K562 (cell line): ENCODE measurements around the gene ADGRB3. TPM values are rescaled to one million over a fixed set of nuclear protein-coding genes. Genes with fewer than 3 reads are reported as not detected.

Source experiments
- ARNT ChIP-seq, 2 experiments: fragments of 450-650 bp; IDR thresholded peaks; 2 replicates each; pipeline ENCODE4 v1.6.1; 2016; ENCODE audit warnings: mild to moderate bottlenecking in 1 of 2
- CEBPG ChIP-seq, 3 experiments: fragments of 200-800 bp in 1 of 3; sonication (Bioruptor generic) in 1 of 3; sonication (generic) in 1 of 3; formaldehyde crosslinking in 1 of 3; IDR thresholded peaks in 2 of 3; conservative IDR thresholded peaks in 1 of 3; 2 replicates each; pipeline versions ENCODE4 v1.6.1 to v1.8.0; 2016 to 2022; ENCODE audit warnings: missing compliant biosample characterization in 2 of 3, missing genetic modification characterization in 2 of 3, mild to moderate bottlenecking in 1 of 3, missing genetic modification reagents in 1 of 3
- DIDO1 ChIP-seq: fragments of 450-650 bp; IDR thresholded peaks from 2 replicates; pipeline ENCODE4 v1.6.1; 2016; ENCODE audit warnings: low read depth, missing biosample characterization, missing genetic modification characterization
- ETV5 ChIP-seq: sonication (generic); formaldehyde crosslinking; IDR thresholded peaks from 2 replicates; pipeline ENCODE4 v1.4.0; 2020; ENCODE audit warnings: low read depth, mild to moderate bottlenecking, missing genetic modification reagents
- GABPA ChIP-seq: fragments of 200-800 bp; sonication (Bioruptor generic); conservative IDR thresholded peaks from 2 replicates; pipeline ENCODE4 v1.6.1; 2016; ENCODE audit warnings: low read depth, missing genetic modification characterization, missing compliant biosample characterization
- HBP1 ChIP-seq: fragments of 450-650 bp; formaldehyde crosslinking; IDR thresholded peaks from 2 replicates; pipeline ENCODE4 v1.4.0; 2022; ENCODE audit warnings: missing genetic modification characterization
- NRF1 ChIP-seq, 2 experiments: fragments of 450-650 bp; IDR thresholded peaks in 1 of 2; conservative IDR thresholded peaks in 1 of 2; 2 replicates each; pipeline ENCODE4 v1.6.1; 2014; ENCODE audit warnings: mild to moderate bottlenecking in 2 of 2
- SIN3B ChIP-seq: fragments of 450-650 bp; IDR thresholded peaks from 2 replicates; pipeline ENCODE4 v1.6.1; 2017; ENCODE audit warnings: low read depth, mild to moderate bottlenecking, moderate library complexity
- SOX6 ChIP-seq: fragments of 450-650 bp; IDR thresholded peaks from 2 replicates; pipeline ENCODE4 v1.6.1; 2014; ENCODE audit warnings: mild to moderate bottlenecking
- THRB ChIP-seq: fragments of 450-650 bp; formaldehyde crosslinking; conservative IDR thresholded peaks from 2 replicates; pipeline ENCODE4 v1.4.0; 2022; ENCODE audit warnings: mild to moderate bottlenecking, missing genetic modification characterization
- WHSC1 ChIP-seq: IDR thresholded peaks from one replicate; pipeline ENCODE4 v1.6.1; 2012; ENCODE audit warnings: low read length, control low read depth, inconsistent platforms
- ZKSCAN8 ChIP-seq: fragments of 200-800 bp; sonication (Bioruptor generic); IDR thresholded peaks from 2 replicates; pipeline ENCODE4 v1.6.1; 2016; ENCODE audit warnings: missing genetic modification characterization, missing compliant biosample characterization
- ZNF589 ChIP-seq: fragments of 200-800 bp; sonication (Bioruptor generic); IDR thresholded peaks from 2 replicates; pipeline ENCODE4 v1.6.1; 2016; ENCODE audit warnings: low read depth, missing genetic modification characterization, missing compliant biosample characterization
- ZSCAN32 ChIP-seq: fragments of 450-650 bp; formaldehyde crosslinking; IDR thresholded peaks from 2 replicates; pipeline ENCODE4 v1.4.0; 2020; ENCODE audit warnings: mild to moderate bottlenecking, moderate library complexity
- polyA plus RNA-seq, 8 experiments: library from polyadenylated mRNA; depleted of rRNA in 4 of 8; stranded (reverse) in 5 of 8; unstranded in 3 of 8; fragments of >200 nt; fragmentation: Nextera tagmentation in 2 of 8; fragmentation: Illumina TruSeq in 1 of 8; extraction: Ambion mirVana in 2 of 8; extraction: Trizol in 1 of 8; gene quantifications; 2 replicates each; pipeline versions ENCODE4 v1.2.1 to v1.2.3, GENCODE V29; 2011 to 2014; ENCODE audit warnings: inconsistent platforms in 1 of 8, missing spikeins in 1 of 8
- total RNA-seq, 7 experiments: library from RNA; depleted of rRNA in 6 of 7; stranded (reverse); fragments of >200 nt in 6 of 7; fragmentation: Illumina TruSeq in 2 of 7; extraction: Trizol in 2 of 7; gene quantifications; 2 replicates each; pipeline versions ENCODE4 v1.2.1 to v1.2.3, GENCODE V29; 2011 to 2021; ENCODE audit warnings: low replicate concordance in 1 of 7

Gene ADGRB3
- total and polyA plus RNA-seq, 9 of the 15 experiments (the other 6 are each of a cell fraction or from before 2014, with no cell fraction given) = 0.90 to 7.8 (median 2.4) TPM

GRCh38 chr6:68740828-68741500 is 105.9 kb downstream of the ADGRB3 start (continued):
- TF ChIP-seq THRB (CRISPR knock-in tag) = no peak
- 0 out of 2 replicates have a peak, but pooled peaks have one; percentile 12 for TF ChIP-seq HBP1
- peak; percentile 79; the same call in 1 of the 2 replicates for TF ChIP-seq SOX6
- TF ChIP-seq NRF1 (conservative IDR thresholded peaks at IDR 0.05 in 1 of 2, IDR thresholded peaks at IDR 0.05 in 1 of 2) = no peak
- TF ChIP-seq WHSC1 = no peak
- peak; percentile 94 for TF ChIP-seq ZNF589 (CRISPR knock-in tag)
- TF ChIP-seq ETV5 = peak; percentile 34; the same call in 1 of the 2 replicates
- TF ChIP-seq SIN3B = no peak
- peak; percentile 78 for TF ChIP-seq ZSCAN32
- TF ChIP-seq ARNT (IDR thresholded peaks at IDR 0.05) = 0 out of 4 replicates have a peak, but pooled peaks of 1 of the 2 experiments have one; percentile 47
- TF ChIP-seq GABPA (tag) = peak; percentile 69
- TF ChIP-seq ZKSCAN8 (CRISPR knock-in tag) = peak; percentile 80; the same call in 1 of the 2 replicates
- TF ChIP-seq CEBPG (CRISPR knock-in tag; IDR thresholded peaks at IDR 0.05) = no peak
- no peak for TF ChIP-seq CEBPG (tag; conservative IDR thresholded peaks at IDR 0.05 in 1 of 2, IDR thresholded peaks at IDR 0.05 in 1 of 2)
- 0 out of 2 replicates have a peak, but pooled peaks have one; percentile 44 for TF ChIP-seq DIDO1 (tag)
